ENCODE measurements around the gene GCSH. TPM values are rescaled to one million over a fixed set of nuclear protein-coding genes. Genes with fewer than 3 reads are reported as not detected.
"Not testable (repeated sequence)": the region's sequence is repeated elsewhere in the genome, so short reads cannot be mapped to it uniquely, and the experiment has no call there.

Gene GCSH
- total RNA-seq, 1 donor from 2014 or later, result 50.8 TPM

DNA sequence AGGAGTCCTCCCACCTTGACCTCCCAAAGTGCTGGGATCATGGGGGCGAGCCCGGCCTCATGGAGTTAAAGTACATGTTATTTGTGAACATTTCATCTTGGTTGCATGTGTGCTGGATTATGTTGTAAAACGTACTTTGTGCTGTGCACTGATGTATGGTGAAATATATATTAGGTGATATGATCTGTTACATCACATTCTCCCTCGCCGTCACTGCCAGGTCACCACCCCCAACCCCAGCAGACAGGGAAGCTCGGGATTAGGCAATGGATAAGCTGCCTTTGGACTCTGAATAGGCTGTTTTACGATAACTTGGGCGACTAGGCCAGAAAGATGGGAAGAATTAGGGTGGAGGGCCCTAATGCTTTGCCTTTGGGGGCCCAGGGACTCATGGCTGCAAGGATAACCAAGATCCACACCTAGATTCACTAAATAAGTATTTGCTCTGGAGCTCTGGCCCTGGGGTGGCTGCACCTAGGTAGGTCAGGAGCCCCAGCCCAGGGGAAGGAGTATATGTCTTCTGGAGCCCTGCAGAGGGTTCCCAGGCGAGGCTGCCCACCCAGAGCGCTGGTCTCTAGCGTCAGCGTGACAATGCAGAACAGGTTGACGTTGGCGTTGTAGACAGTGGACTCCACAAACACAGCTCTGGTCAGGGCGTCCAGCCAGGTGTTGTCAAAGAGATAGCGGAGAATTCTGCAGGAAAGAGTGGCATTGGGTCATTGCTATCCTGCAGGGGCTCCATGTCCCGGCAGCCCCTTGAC is 27.1 kb upstream of the GCSH start:
- TF ChIP-seq, protein P1, sequence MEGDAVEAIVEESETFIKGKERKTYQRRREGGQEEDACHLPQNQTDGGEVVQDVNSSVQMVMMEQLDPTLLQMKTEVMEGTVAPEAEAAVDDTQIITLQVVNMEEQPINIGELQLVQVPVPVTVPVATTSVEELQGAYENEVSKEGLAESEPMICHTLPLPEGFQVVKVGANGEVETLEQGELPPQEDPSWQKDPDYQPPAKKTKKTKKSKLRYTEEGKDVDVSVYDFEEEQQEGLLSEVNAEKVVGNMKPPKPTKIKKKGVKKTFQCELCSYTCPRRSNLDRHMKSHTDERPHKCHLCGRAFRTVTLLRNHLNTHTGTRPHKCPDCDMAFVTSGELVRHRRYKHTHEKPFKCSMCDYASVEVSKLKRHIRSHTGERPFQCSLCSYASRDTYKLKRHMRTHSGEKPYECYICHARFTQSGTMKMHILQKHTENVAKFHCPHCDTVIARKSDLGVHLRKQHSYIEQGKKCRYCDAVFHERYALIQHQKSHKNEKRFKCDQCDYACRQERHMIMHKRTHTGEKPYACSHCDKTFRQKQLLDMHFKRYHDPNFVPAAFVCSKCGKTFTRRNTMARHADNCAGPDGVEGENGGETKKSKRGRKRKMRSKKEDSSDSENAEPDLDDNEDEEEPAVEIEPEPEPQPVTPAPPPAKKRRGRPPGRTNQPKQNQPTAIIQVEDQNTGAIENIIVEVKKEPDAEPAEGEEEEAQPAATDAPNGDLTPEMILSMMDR (conservative IDR thresholded peaks at IDR 0.05), result no peak
- no peaks in the 10 kb centered on the region for H3K9me3 Mint-ChIP-seq
- DNase-seq (ENCODE audit: extremely low spot score, unreplicated experiment), result no peak
- no peak overlapping the region for H3K27ac Mint-ChIP-seq
- H3K4me1 Mint-ChIP-seq (ENCODE audit: unreplicated experiment), result no peaks in the 10 kb centered on the region
- H3K4me3 Mint-ChIP-seq, result no peak overlapping the region
- H3K27me3 Mint-ChIP-seq, result no peaks in the 10 kb centered on the region
- H3K36me3 Mint-ChIP-seq, result no peaks in the 10 kb centered on the region

DNA sequence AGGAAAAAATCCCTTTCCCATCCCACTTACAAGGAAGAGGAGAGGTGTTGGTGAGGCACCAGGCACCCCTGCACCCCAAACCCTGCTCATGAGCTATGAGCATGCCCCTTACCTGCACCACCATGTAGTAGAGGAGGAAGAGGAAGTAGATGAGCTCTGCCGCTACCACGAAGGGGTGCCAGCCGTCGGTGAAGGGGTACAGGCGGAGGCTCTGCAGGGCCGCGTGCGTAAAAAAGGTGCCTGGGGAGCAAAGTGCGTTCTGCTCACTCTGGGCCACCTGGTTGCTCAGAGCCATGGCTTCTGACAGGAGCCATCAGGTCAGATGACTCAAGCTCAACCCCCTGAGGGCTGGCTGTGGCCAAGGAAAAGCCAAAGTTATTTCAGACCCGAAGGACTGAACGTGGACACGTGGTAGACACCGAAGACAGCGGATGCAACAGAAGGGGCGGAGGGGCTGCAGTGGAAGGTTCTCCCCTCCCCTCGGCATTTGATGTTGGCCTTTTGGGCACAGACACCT is 25.3 kb upstream of the GCSH start:
- H3K27me3 Mint-ChIP-seq, result no peaks in the 10 kb centered on the region
- H3K36me3 Mint-ChIP-seq, result no peaks in the 10 kb centered on the region
- H3K9me3 Mint-ChIP-seq, result no peaks in the 10 kb centered on the region
- TF ChIP-seq, protein P1 (conservative IDR thresholded peaks at IDR 0.05), result no peak
- DNase-seq (ENCODE audit: extremely low spot score, unreplicated experiment), result no peak
- H3K27ac Mint-ChIP-seq, result no peak overlapping the region
- no peak overlapping the region for H3K4me3 Mint-ChIP-seq
- no peaks in the 10 kb centered on the region for H3K4me1 Mint-ChIP-seq (ENCODE audit: unreplicated experiment)

DNA sequence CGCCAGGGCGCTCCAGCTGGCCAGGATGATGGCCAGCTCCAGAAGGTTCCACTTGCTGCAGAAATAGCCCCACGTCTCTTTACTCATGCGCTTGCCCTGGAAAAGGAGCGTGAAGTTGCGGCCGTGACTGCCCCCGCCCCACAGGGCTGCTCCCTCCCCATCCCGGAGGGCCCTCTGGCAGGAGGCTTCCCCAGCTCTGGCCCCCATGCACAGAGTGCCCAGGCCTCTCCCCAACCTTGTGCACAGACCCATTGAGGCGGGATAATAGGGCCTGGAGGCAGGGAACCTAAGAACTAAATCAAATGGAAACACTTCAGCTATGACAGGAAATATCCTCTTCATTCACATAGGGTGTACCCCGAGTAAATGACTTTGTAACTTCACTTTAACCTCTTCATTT is 21.2 kb upstream of the GCSH start:
- H3K9me3 Mint-ChIP-seq, result no peaks in the 10 kb centered on the region
- H3K27ac Mint-ChIP-seq, result no peak overlapping the region
- no peak for DNase-seq (ENCODE audit: extremely low spot score, unreplicated experiment)
- H3K27me3 Mint-ChIP-seq, result no peaks in the 10 kb centered on the region
- no peaks in the 10 kb centered on the region for H3K4me1 Mint-ChIP-seq (ENCODE audit: unreplicated experiment)
- H3K4me3 Mint-ChIP-seq, result no peak overlapping the region
- TF ChIP-seq, protein P1 (conservative IDR thresholded peaks at IDR 0.05), result no peak
- no peaks in the 10 kb centered on the region for H3K36me3 Mint-ChIP-seq

DNA sequence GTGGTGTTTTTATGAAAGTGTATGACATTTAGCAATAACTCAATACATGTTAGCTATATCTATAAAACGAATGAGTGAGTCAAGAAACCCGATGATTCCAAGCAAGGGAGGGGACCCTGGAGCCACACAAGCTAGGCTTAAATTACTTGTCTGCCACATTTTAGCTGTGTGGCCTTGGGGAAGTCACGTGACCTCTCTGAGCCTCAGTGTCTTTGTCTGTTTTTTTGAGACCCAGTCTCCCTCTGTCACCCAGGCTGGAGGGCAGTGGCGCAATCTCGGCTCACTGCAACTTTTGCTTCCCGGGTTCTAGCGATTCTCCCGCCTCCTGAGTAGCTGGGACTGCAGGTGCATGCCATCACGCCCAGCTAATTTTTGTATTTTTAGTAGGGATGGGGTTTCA is 20.1 kb upstream of the GCSH start:
- no peaks in the 10 kb centered on the region for H3K9me3 Mint-ChIP-seq
- DNase-seq (ENCODE audit: extremely low spot score, unreplicated experiment), result no peak
- no peaks in the 10 kb centered on the region for H3K27me3 Mint-ChIP-seq
- no peaks in the 10 kb centered on the region for H3K4me1 Mint-ChIP-seq (ENCODE audit: unreplicated experiment)
- no peak overlapping the region for H3K4me3 Mint-ChIP-seq
- no peak overlapping the region for H3K27ac Mint-ChIP-seq
- TF ChIP-seq, protein P1 (conservative IDR thresholded peaks at IDR 0.05), result no peak
- no peaks in the 10 kb centered on the region for H3K36me3 Mint-ChIP-seq

DNA sequence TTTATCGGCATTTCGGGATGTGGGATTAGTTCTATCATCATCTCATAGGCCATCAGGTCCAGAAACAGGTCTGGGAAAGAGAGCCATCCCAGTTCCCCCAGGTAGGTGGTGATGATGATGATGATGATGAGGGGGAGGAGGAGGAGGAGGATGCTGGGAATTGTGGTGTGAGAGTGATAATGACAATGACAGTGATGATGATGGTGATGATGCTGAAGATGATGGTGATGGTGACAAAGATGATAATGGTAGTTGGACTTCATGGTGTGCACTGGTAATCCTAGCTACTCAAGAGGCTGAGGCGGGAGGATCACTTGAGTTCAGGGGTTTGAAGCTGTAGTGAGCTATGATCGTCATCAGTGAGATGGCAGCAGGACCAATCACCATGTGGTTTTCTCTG is 16.3 kb upstream of the GCSH start:
- Mint-ChIP-seq H3K27ac (no peak overlapping the region), H3K4me1 (ENCODE audit: unreplicated experiment) (no peaks in the 10 kb centered on the region), H3K36me3 (no peaks in the 10 kb centered on the region), H3K4me3 (no peak overlapping the region), H3K9me3 (no peaks in the 10 kb centered on the region), H3K27me3 (no peaks in the 10 kb centered on the region)
- TF ChIP-seq, protein P1 (conservative IDR thresholded peaks at IDR 0.05), result no peak
- DNase-seq (ENCODE audit: extremely low spot score, unreplicated experiment), result no peak

DNA sequence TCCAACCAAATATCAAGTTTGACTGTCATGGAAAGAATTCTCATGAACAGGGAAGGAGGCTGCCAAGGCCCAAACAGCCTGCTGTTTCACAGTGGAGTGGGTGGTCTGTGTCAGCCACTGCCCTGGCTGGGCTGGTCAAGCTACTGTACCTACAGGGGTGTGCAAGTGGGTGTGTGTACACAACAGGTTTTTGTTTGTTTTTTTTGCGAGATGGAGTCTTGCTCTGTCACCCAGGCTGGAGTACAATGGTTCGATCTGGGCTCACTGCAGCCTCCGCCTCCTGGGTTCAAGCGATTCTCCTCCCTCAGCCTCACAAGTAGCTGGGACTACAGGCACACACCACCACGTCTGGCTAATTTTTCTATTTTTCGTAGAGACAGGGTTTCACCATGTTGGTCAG is 13.1 kb upstream of the GCSH start:
- not testable (repeated sequence) for H3K4me1 Mint-ChIP-seq (ENCODE audit: unreplicated experiment); H3K9me3 Mint-ChIP-seq; DNase-seq (ENCODE audit: extremely low spot score, unreplicated experiment); H3K4me3 Mint-ChIP-seq; H3K27ac Mint-ChIP-seq; H3K36me3 Mint-ChIP-seq; H3K27me3 Mint-ChIP-seq
